ENCODE measurements around the gene KCNH4.

KCNH4 gene

GRCh38 chr17:42191275-42191608 lies 10.3 kb upstream of the KCNH4 start:
- no peak for DNase-seq
- 100% methylated on average over 2 of the region's 5 CpGs for WGBS
- Histone ChIP-seq H2BK5ac (ENCODE audit: low read depth, low read length, poor library complexity, severe bottlenecking) (no peak overlapping the region), H4K91ac (ENCODE audit: low read length) (no peak overlapping the region), H3K9me3 (ENCODE audit: control insufficient read depth, low read length) (no peaks in the 10 kb centered on the region), H3K18ac (ENCODE audit: low read depth in 1 of 2, low read length in 2 of 2) (no peak overlapping the region), H3K4me3 (ENCODE audit: insufficient read depth in 1 of 2, low read depth in 1 of 2, low read length in 2 of 2) (no peak overlapping the region), H3K27me3 (ENCODE audit: control insufficient read depth in 1 of 2, insufficient read depth in 1 of 2, low read length in 2 of 2) (no peaks in the 10 kb centered on the region), H3K4me2 (ENCODE audit: low read length, poor library complexity, severe bottlenecking) (no peak overlapping the region), H3K9ac (ENCODE audit: low read length) (no peak overlapping the region), H3K4ac (ENCODE audit: low read depth in 1 of 2, low read length in 2 of 2) (no peak overlapping the region), H2AK5ac (ENCODE audit: low read length, severe bottlenecking) (no peak overlapping the region), H4K8ac (ENCODE audit: low read length) (no peak overlapping the region), H3K14ac (ENCODE audit: low read length in 2 of 2) (no peak overlapping the region), H2AFZ (ENCODE audit: low read depth, low read length) (no peak overlapping the region), H3K4me1 (ENCODE audit: control insufficient read depth, insufficient read depth, low read depth, low read length) (peaks cover 6% of the 10 kb centered on the region), H2BK15ac (ENCODE audit: low read depth, poor library complexity, severe bottlenecking) (no peak overlapping the region), H3K27ac (ENCODE audit: low read length, poor library complexity, severe bottlenecking) (no peak overlapping the region), H3K79me1 (replicated peaks; ENCODE audit: low read length, poor library complexity, severe bottlenecking) (no peaks in the 10 kb centered on the region), H2BK120ac (ENCODE audit: low read depth, low read length) (no peak overlapping the region), H3K23ac (ENCODE audit: low read length in 2 of 2) (no peak overlapping the region), H2BK12ac (ENCODE audit: low read length in 2 of 2) (no peak overlapping the region), H3K36me3 (ENCODE audit: control insufficient read depth in 1 of 2, insufficient read depth in 2 of 2, low read depth in 1 of 2, low read length in 2 of 2) (no peaks in the 10 kb centered on the region)

GRCh38 chr17:42190491-42191274 lies 9.7 kb upstream of the KCNH4 start:
- Histone ChIP-seq H2AFZ (ENCODE audit: low read depth, low read length) (no peak overlapping the region), H2BK12ac (ENCODE audit: low read length in 2 of 2) (no peak overlapping the region), H3K27me3 (ENCODE audit: control insufficient read depth in 1 of 2, insufficient read depth in 1 of 2, low read length in 2 of 2) (peaks cover under 1 to 1% of the 10 kb centered on the region in 2 experiments), H2BK5ac (ENCODE audit: low read depth, low read length, poor library complexity, severe bottlenecking) (no peak overlapping the region), H3K4me2 (ENCODE audit: low read length, poor library complexity, severe bottlenecking) (no peak overlapping the region), H2AK5ac (ENCODE audit: low read length, severe bottlenecking) (no peak overlapping the region), H4K91ac (ENCODE audit: low read length) (no peak overlapping the region), H3K9me3 (ENCODE audit: control insufficient read depth, low read length) (no peaks in the 10 kb centered on the region), H4K8ac (ENCODE audit: low read length) (no peak overlapping the region), H3K18ac (ENCODE audit: low read depth in 1 of 2, low read length in 2 of 2) (no peak overlapping the region), H3K4me3 (ENCODE audit: insufficient read depth in 1 of 2, low read depth in 1 of 2, low read length in 2 of 2) (no peak overlapping the region), H3K4ac (ENCODE audit: low read depth in 1 of 2, low read length in 2 of 2) (no peak overlapping the region), H3K14ac (ENCODE audit: low read length in 2 of 2) (no peak overlapping the region), H3K4me1 (ENCODE audit: control insufficient read depth, insufficient read depth, low read depth, low read length) (peaks cover 6% of the 10 kb centered on the region), H2BK120ac (ENCODE audit: low read depth, low read length) (no peak overlapping the region), H3K27ac (ENCODE audit: low read length, poor library complexity, severe bottlenecking) (no peak overlapping the region), H3K23ac (ENCODE audit: low read length in 2 of 2) (no peak overlapping the region), H2BK15ac (ENCODE audit: low read depth, poor library complexity, severe bottlenecking) (no peak overlapping the region), H3K9ac (ENCODE audit: low read length) (no peak overlapping the region), H3K79me1 (replicated peaks; ENCODE audit: low read length, poor library complexity, severe bottlenecking) (no peaks in the 10 kb centered on the region), H3K36me3 (ENCODE audit: control insufficient read depth in 1 of 2, insufficient read depth in 2 of 2, low read depth in 1 of 2, low read length in 2 of 2) (no peaks in the 10 kb centered on the region)
- 87% methylated on average over 16 of the region's 17 CpGs for WGBS
- no peak for DNase-seq

- Histone ChIP-seq H3K27ac (ENCODE audit: low read length, poor library complexity, severe bottlenecking) (no peak overlapping the region), H3K36me3 (ENCODE audit: control insufficient read depth in 1 of 2, insufficient read depth in 2 of 2, low read depth in 1 of 2, low read length in 2 of 2) (no peaks in the 10 kb centered on the region), H4K8ac (ENCODE audit: low read length) (no peak overlapping the region), H2BK120ac (ENCODE audit: low read depth, low read length) (no peak overlapping the region), H3K23ac (ENCODE audit: low read length in 2 of 2) (no peak overlapping the region), H3K14ac (ENCODE audit: low read length in 2 of 2) (no peak overlapping the region), H3K9me3 (ENCODE audit: control insufficient read depth, low read length) (no peaks in the 10 kb centered on the region), H3K4ac (ENCODE audit: low read depth in 1 of 2, low read length in 2 of 2) (no peak overlapping the region), H2BK12ac (ENCODE audit: low read length in 2 of 2) (no peak overlapping the region), H2AFZ (ENCODE audit: low read depth, low read length) (no peak overlapping the region), H2BK5ac (ENCODE audit: low read depth, low read length, poor library complexity, severe bottlenecking) (no peak overlapping the region), H3K4me1 (ENCODE audit: control insufficient read depth, insufficient read depth, low read depth, low read length) (peaks cover 6% of the 10 kb centered on the region), H2AK5ac (ENCODE audit: low read length, severe bottlenecking) (no peak overlapping the region), H3K27me3 (ENCODE audit: control insufficient read depth in 1 of 2, insufficient read depth in 1 of 2, low read length in 2 of 2) (peaks cover 4 to 10% of the 10 kb centered on the region in 2 experiments), H3K18ac (ENCODE audit: low read depth in 1 of 2, low read length in 2 of 2) (no peak overlapping the region), H3K4me3 (ENCODE audit: insufficient read depth in 1 of 2, low read depth in 1 of 2, low read length in 2 of 2) (no peak overlapping the region), H4K91ac (ENCODE audit: low read length) (no peak overlapping the region), H2BK15ac (ENCODE audit: low read depth, poor library complexity, severe bottlenecking) (no peak overlapping the region), H3K4me2 (ENCODE audit: low read length, poor library complexity, severe bottlenecking) (no peak overlapping the region), H3K9ac (ENCODE audit: low read length) (no peak overlapping the region), H3K79me1 (replicated peaks; ENCODE audit: low read length, poor library complexity, severe bottlenecking) (no peaks in the 10 kb centered on the region)
- WGBS, result 81% methylated on average over 11 of the region's 11 CpGs
- no peak for DNase-seq
Measured at GRCh38 chr17:42189651-42189965, 8.7 kb upstream of the KCNH4 start.

GRCh38 chr17:42188749-42189650 lies 8.1 kb upstream of the KCNH4 start:
- no peak overlapping the region for H3K9ac ChIP-seq (ENCODE audit: low read length)
- H3K36me3 ChIP-seq (ENCODE audit: control insufficient read depth in 1 of 2, insufficient read depth in 2 of 2, low read depth in 1 of 2, low read length in 2 of 2), result no peaks in the 10 kb centered on the region
- H3K18ac ChIP-seq (ENCODE audit: low read depth in 1 of 2, low read length in 2 of 2), result no peak overlapping the region
- no peak overlapping the region for H3K23ac ChIP-seq (ENCODE audit: low read length in 2 of 2)
- H3K4me2 ChIP-seq (ENCODE audit: low read length, poor library complexity, severe bottlenecking), result no peak overlapping the region
- no peaks in the 10 kb centered on the region for H3K79me1 ChIP-seq (replicated peaks; ENCODE audit: low read length, poor library complexity, severe bottlenecking)
- no peak overlapping the region for H3K4ac ChIP-seq (ENCODE audit: low read depth in 1 of 2, low read length in 2 of 2)
- H2BK12ac ChIP-seq (ENCODE audit: low read length in 2 of 2), result no peak overlapping the region
- 83% methylated on average over 19 of the region's 19 CpGs for WGBS
- no peak overlapping the region for H2BK15ac ChIP-seq (ENCODE audit: low read depth, poor library complexity, severe bottlenecking)
- H3K27me3 ChIP-seq (ENCODE audit: control insufficient read depth in 1 of 2, insufficient read depth in 1 of 2, low read length in 2 of 2), result peaks cover 4 to 10% of the 10 kb centered on the region in 2 experiments
- no peak overlapping the region for H3K4me3 ChIP-seq (ENCODE audit: insufficient read depth in 1 of 2, low read depth in 1 of 2, low read length in 2 of 2)
- H3K27ac ChIP-seq (ENCODE audit: low read length, poor library complexity, severe bottlenecking), result no peak overlapping the region
- DNase-seq, result no peak
- no peak overlapping the region for H2BK5ac ChIP-seq (ENCODE audit: low read depth, low read length, poor library complexity, severe bottlenecking)
- no peak overlapping the region for H2BK120ac ChIP-seq (ENCODE audit: low read depth, low read length)
- no peak overlapping the region for H2AFZ ChIP-seq (ENCODE audit: low read depth, low read length)
- no peak overlapping the region for H4K8ac ChIP-seq (ENCODE audit: low read length)
- no peak overlapping the region for H4K91ac ChIP-seq (ENCODE audit: low read length)
- peaks cover 6% of the 10 kb centered on the region for H3K4me1 ChIP-seq (ENCODE audit: control insufficient read depth, insufficient read depth, low read depth, low read length)
- no peak overlapping the region for H3K14ac ChIP-seq (ENCODE audit: low read length in 2 of 2)
- H3K9me3 ChIP-seq (ENCODE audit: control insufficient read depth, low read length), result no peaks in the 10 kb centered on the region
- H2AK5ac ChIP-seq (ENCODE audit: low read length, severe bottlenecking), result no peak overlapping the region
